K562 (cell line): ENCODE data around the gene GXYLT2. TPM values are rescaled to one million over a fixed set of nuclear protein-coding genes. Genes with fewer than 3 reads are reported as not detected.

Experiments
- ATAC-seq: fragments of 200-7000 bp; cut with Tn5 transposase; 3 replicates; pipeline ENCODE4 v1.9.1; 2020; ENCODE audit warnings: moderate library complexity
- BruUV-seq: library from RNA; stranded (reverse); fragments of 400-500 nt; replicated peaks from 2 replicates; lab custom pipeline; 2021; lab: Mats Ljungman, UMichigan
- CTCF ChIA-PET: fragments of 300-600 bp; formaldehyde crosslinking; extraction: SDS; loops from one replicate; lab custom pipeline; 2021; ENCODE audit warnings: low intra/inter-chr PET ratio; lab: Yijun Ruan, JAX
- POLR2A ChIA-PET: fragments of 300-600, 350-650 bp; sonication (Branson Sonifier 250); formaldehyde crosslinking; extraction: SDS; loops from one replicate; lab custom pipeline; 2021; ENCODE audit warnings: antibody characterized with exemption, inconsistent platforms; lab: Yijun Ruan, JAX
- DNase-seq, 4 experiments: peaks; one replicate each; pipeline versions ENCODE4 v3.0.0 to v3.0.0-alpha.2; 2011 to 2018; ENCODE audit warnings: low spot score in 3 of 4, mixed read lengths in 3 of 4; ENCODE audit errors: extremely low read depth in 1 of 4
- FAIRE-seq: peaks from 2 replicates; lab custom pipeline; 2011; peaks lifted over from hg19 to GRCh38; lab: Jason Lieb, UNC
- H2AFZ ChIP-seq: 2 replicates; pipeline ENCODE4 v1.6.0; 2011; ENCODE audit warnings: low read depth, low read length, control low read depth, inconsistent platforms
- H3K27ac ChIP-seq: fragments of 200-600 bp; 3 replicates; pipeline ENCODE4 v1.8.0; 2011; ENCODE audit warnings: low read depth, mild to moderate bottlenecking, control low read depth, inconsistent platforms, low read length, moderate library complexity, mixed read lengths; ENCODE audit errors: extremely low read depth
- H3K27me3 ChIP-seq, 2 experiments: fragments of 300-600 bp in 1 of 2; 2 replicates in 1 of 2; 3 replicates in 1 of 2; pipeline versions ENCODE4 v1.6.0 to v1.8.0; 2011; ENCODE audit warnings: inconsistent platforms in 2 of 2, low read length in 2 of 2, mild to moderate bottlenecking in 1 of 2, mixed read lengths in 1 of 2, moderate library complexity in 1 of 2; ENCODE audit not compliant: control insufficient read depth in 2 of 2, insufficient read depth in 2 of 2
- H3K36me3 ChIP-seq: fragments of 300-600 bp; 3 replicates; pipeline ENCODE4 v1.8.0; 2011; ENCODE audit warnings: mild to moderate bottlenecking, low read length, inconsistent platforms; ENCODE audit not compliant: control insufficient read depth, insufficient read depth
- H3K4me1 ChIP-seq, 2 experiments: fragments of 200-600 bp in 1 of 2; replicated peaks in 1 of 2; 2 replicates in 1 of 2; 3 replicates in 1 of 2; pipeline versions ENCODE4 v1.5.1 to v1.8.0; 2011; ENCODE audit warnings: inconsistent platforms in 2 of 2, low read length in 2 of 2, mild to moderate bottlenecking in 1 of 2, mixed read lengths in 1 of 2, moderate library complexity in 1 of 2; ENCODE audit not compliant: control insufficient read depth in 2 of 2, insufficient read depth in 2 of 2
- H3K4me2 ChIP-seq: 2 replicates; pipeline ENCODE4 v1.6.1; 2011; ENCODE audit warnings: low read length, control low read depth, inconsistent platforms, mixed read lengths; ENCODE audit not compliant: insufficient read depth
- H3K4me3 ChIP-seq: fragments of 200-600 bp; sonication (generic), shearing (Covaris generic); 2 replicates; pipeline ENCODE4 v1.5.1; 2016; ENCODE audit warnings: control low read depth, inconsistent platforms
- H3K79me2 ChIP-seq: fragments of 200-600 bp; 3 replicates; pipeline ENCODE4 v1.8.0; 2011; ENCODE audit warnings: low read length, inconsistent platforms; ENCODE audit not compliant: control insufficient read depth, insufficient read depth
- H3K9ac ChIP-seq, 2 experiments: 2 replicates each; pipeline versions ENCODE4 v1.6.0 to v1.6.1; 2011; ENCODE audit warnings: low read depth in 2 of 2, low read length in 2 of 2, control low read depth in 1 of 2, inconsistent platforms in 1 of 2, mild to moderate bottlenecking in 1 of 2, mixed read lengths in 1 of 2; ENCODE audit not compliant: insufficient read depth in 1 of 2
- H3K9me1 ChIP-seq: one replicate; pipeline ENCODE4 v1.6.0; 2011; ENCODE audit warnings: inconsistent platforms, mild to moderate bottlenecking, low read length, moderate library complexity; ENCODE audit not compliant: control insufficient read depth, insufficient read depth
- H3K9me3 ChIP-seq: replicated peaks from 2 replicates; pipeline ENCODE4 v1.5.1; 2011; ENCODE audit warnings: low read depth, low read length, inconsistent platforms; ENCODE audit not compliant: control insufficient read depth, insufficient read depth
- H4K20me1 ChIP-seq: replicated peaks from 2 replicates; pipeline ENCODE4 v1.6.1; 2011; ENCODE audit warnings: low read length, inconsistent platforms, mixed read lengths; ENCODE audit not compliant: control insufficient read depth, insufficient read depth
- HMBOX1 ChIP-seq: sonication (generic); IDR thresholded peaks from 2 replicates; pipeline ENCODE4 v1.6.1; 2016
- NR4A1 ChIP-seq, 2 experiments: fragments of 250-450 bp in 1 of 2; fragments of 450-650 bp in 1 of 2; sonication (Bioruptor Pico) in 1 of 2; IDR thresholded peaks; 2 replicates each; pipeline versions ENCODE4 v1.4.0 to v1.6.1; 2016 to 2020; ENCODE audit warnings: mild to moderate bottlenecking in 2 of 2, missing compliant biosample characterization in 1 of 2, missing genetic modification characterization in 1 of 2, moderate library complexity in 1 of 2
- THRB ChIP-seq: fragments of 450-650 bp; formaldehyde crosslinking; conservative IDR thresholded peaks from 2 replicates; pipeline ENCODE4 v1.4.0; 2022; ENCODE audit warnings: mild to moderate bottlenecking, missing genetic modification characterization
- WHSC1 ChIP-seq: IDR thresholded peaks from one replicate; pipeline ENCODE4 v1.6.1; 2012; ENCODE audit warnings: low read length, control low read depth, inconsistent platforms
- WGBS: fragments of 100-300 bp; shearing (Covaris generic); methylation state at CpG from one replicate; pipeline ENCODE4 v1.1.6; 2016; ENCODE audit warnings: low coverage, mixed read lengths; ENCODE audit not compliant: insufficient coverage; ENCODE audit errors: missing lambda C conversion rate; 5-methylcytosine and 5-hydroxymethylcytosine counted together
- in situ Hi-C: fragments of 300-500 bp; cut with MboI; formaldehyde crosslinking; loops from 4 replicates; pipeline ENCODE4 v1.15.0; 2018; ENCODE audit warnings: inconsistent platforms, mixed read lengths
- intact Hi-C: fragments of 100-400 bp; cut with micrococcal nuclease; formaldehyde crosslinking; loops from 2 replicates; pipeline ENCODE4 v1.14.2; 2022
- polyA plus RNA-seq, 8 experiments: library from polyadenylated mRNA; depleted of rRNA in 4 of 8; stranded (reverse) in 5 of 8; unstranded in 3 of 8; fragments of >200 nt; fragmentation: Nextera tagmentation in 2 of 8; fragmentation: Illumina TruSeq in 1 of 8; extraction: Ambion mirVana in 2 of 8; extraction: Trizol in 1 of 8; gene quantifications; 2 replicates each; pipeline versions ENCODE4 v1.2.1 to v1.2.3, GENCODE V29; 2011 to 2014; ENCODE audit warnings: inconsistent platforms in 1 of 8, missing spikeins in 1 of 8
- total RNA-seq, 7 experiments: library from RNA; depleted of rRNA in 6 of 7; stranded (reverse); fragments of >200 nt in 6 of 7; fragmentation: Illumina TruSeq in 2 of 7; extraction: Trizol in 2 of 7; gene quantifications; 2 replicates each; pipeline versions ENCODE4 v1.2.1 to v1.2.3, GENCODE V29; 2011 to 2021; ENCODE audit warnings: low replicate concordance in 1 of 7

Gene GXYLT2
- total and polyA plus RNA-seq, 9 of the 15 experiments (the other 6 are each of a cell fraction or from before 2014, with no cell fraction given): 0.71 to 6.0 (median 3.3) TPM

GRCh38 chr3:73007992-73008712, 120.3 kb downstream of the GXYLT2 start:
- DNase-seq: no peak
- TF ChIP-seq THRB (CRISPR knock-in tag) (no peak), HMBOX1 (peak; percentile 27; the same call in 1 of the 2 replicates), NR4A1 (CRISPR knock-in tag; IDR thresholded peaks at IDR 0.05) (no peak), NR4A1 (tag; IDR thresholded peaks at IDR 0.05) (no peak), WHSC1 (no peak)
- TF ChIP-seq, all 486 proteins: peak for 1
- ATAC-seq (no peak), FAIRE-seq (no peak)
- no peaks in the 10 kb centered on the region; a peak in 2 of 5 replicates for H3K4me1 ChIP-seq
- intact Hi-C loops: no loop called here
- 68% methylated on average over 6 of the region's 6 CpGs for WGBS
- no peaks in the 10 kb centered on the region for H3K9me1 ChIP-seq
- no peaks in the 10 kb centered on the region for H3K9me3 ChIP-seq
- ChIA-PET POLR2A (interaction anchor here (0.9 to 1.4 kb wide), 4 partner anchors 9 to 1052 kb away, joined by 3 to 6 read pairs (median 4); no protein-coding TSS in a partner anchor), CTCF (no interaction called here)
- H3K4me3 ChIP-seq: no peak overlapping the region
- in situ Hi-C loops: no loop called here
- TSS peak; percentile 5 for BruUV-seq
- peaks cover 100% of the 10 kb centered on the region for H3K79me2 ChIP-seq
- H2AFZ ChIP-seq: no peak overlapping the region
- H4K20me1 ChIP-seq: peaks cover 26% of the 10 kb centered on the region
- H3K27ac ChIP-seq: no peak overlapping the region
- no peak overlapping the region for H3K4me2 ChIP-seq
- no peak overlapping the region for H3K9ac ChIP-seq
- no peaks in the 10 kb centered on the region for H3K27me3 ChIP-seq
- H3K36me3 ChIP-seq: peaks cover 71% of the 10 kb centered on the region
